Measurements from ENCODE around the gene DDTL. TPM values are rescaled to one million over a fixed set of nuclear protein-coding genes. Genes with fewer than 3 reads are reported as not detected.
"Not testable (repeated sequence)": the region's sequence is repeated elsewhere in the genome, so short reads cannot be mapped to it uniquely, and the experiment has no call there.

DDTL gene
- total and polyA plus RNA-seq, 2 donors from 2014 or later, result 5.6 to 6.9 TPM

DNA sequence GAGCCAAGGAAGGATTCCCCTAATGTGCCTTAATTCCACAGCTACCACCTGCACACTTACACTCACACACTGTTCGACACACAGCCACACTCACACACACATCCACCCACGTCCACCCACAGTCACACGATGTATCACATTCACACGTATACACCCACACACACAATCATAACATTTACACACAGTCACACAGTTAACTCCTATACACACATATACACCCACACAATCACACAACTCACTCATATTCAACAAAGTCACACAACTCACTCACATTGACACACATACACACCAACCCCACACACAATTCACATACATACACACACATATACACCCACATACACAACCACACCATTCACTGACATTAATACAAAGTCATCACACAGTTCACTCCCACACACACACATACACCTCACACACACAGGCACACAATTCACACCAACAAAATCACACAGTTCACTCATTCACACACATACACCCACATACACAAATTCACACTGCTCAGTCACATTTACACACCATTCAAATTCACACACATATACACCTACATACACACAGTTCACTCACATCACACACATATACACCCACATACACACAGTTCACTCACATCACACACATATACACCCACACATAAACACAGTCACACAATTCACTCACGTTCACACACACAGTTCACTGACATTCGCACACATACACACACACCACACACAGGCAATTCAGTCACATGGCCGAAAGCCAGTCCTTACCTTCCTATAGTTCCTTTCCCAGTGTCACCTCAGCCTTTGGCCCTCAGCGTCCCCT, 12.3 kb upstream of the DDTL start:
- H3K4me1 ChIP-seq (ENCODE audit: control insufficient read depth in 2 of 3, insufficient read depth in 2 of 3, low read depth in 1 of 3, low read length in 3 of 3); DNase-seq; H3K27ac ChIP-seq (ENCODE audit: low read depth in 2 of 2, low read length in 2 of 2); H3K36me3 ChIP-seq (ENCODE audit: control insufficient read depth in 2 of 3, insufficient read depth in 3 of 3, low read length in 3 of 3); intact Hi-C loops (cut with DNase I); FAIRE-seq; H3K27me3 ChIP-seq (ENCODE audit: control insufficient read depth, insufficient read depth, low read length); H3K9me3 ChIP-seq (ENCODE audit: control insufficient read depth in 2 of 3, insufficient read depth in 1 of 3, low read length in 3 of 3); H3K4me3 ChIP-seq (ENCODE audit: low read length in 3 of 3); H3K9ac ChIP-seq (ENCODE audit: low read length in 3 of 3): not testable (repeated sequence)

DNA sequence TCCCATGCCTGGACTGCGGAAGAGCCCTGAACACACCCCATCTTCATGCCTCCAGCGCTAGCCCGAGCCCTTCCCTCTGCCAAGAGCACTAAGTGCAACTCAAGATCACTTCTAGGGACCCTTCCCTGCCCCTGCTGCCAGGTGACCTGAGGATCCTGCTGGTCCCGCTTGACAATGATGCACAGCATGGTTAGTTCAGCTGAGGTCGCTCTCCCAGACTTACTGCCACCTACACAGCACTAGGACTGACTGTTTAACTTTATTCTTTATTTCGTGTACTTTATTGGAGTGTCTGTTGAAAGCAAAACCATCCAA, 11.7 kb upstream of the DDTL start:
- H3K9me3 ChIP-seq (ENCODE audit: control insufficient read depth in 2 of 3, insufficient read depth in 1 of 3, low read length in 3 of 3); intact Hi-C loops (cut with DNase I); DNase-seq; H3K27ac ChIP-seq (ENCODE audit: low read depth in 2 of 2, low read length in 2 of 2); H3K4me3 ChIP-seq (ENCODE audit: low read length in 3 of 3); H3K27me3 ChIP-seq (ENCODE audit: control insufficient read depth, insufficient read depth, low read length); H3K4me1 ChIP-seq (ENCODE audit: control insufficient read depth in 2 of 3, insufficient read depth in 2 of 3, low read depth in 1 of 3, low read length in 3 of 3); H3K36me3 ChIP-seq (ENCODE audit: control insufficient read depth in 2 of 3, insufficient read depth in 3 of 3, low read length in 3 of 3); H3K9ac ChIP-seq (ENCODE audit: low read length in 3 of 3); FAIRE-seq: not testable (repeated sequence)

DNA sequence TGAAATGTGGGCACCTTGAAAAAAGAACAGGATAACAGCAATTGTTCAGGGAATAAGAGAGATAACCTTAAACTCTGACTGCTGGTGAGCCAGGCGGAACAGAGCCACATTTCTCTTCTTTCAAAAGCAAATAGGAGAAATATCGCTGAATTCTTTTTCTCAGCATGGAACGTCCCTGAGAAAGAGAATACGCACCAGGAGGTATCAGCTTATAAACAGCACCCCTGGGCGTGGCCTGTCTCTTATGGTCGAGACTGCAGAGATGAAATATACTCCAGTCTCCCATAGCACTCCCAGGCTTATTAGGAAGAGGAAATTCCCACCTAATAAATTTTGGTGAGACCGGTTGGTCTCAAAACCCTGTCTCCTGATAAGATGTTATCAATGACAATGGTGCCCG, 10.8 kb upstream of the DDTL start:
- intact Hi-C loops (cut with DNase I); H3K9ac ChIP-seq (ENCODE audit: low read length in 3 of 3); H3K4me3 ChIP-seq (ENCODE audit: low read length in 3 of 3); H3K27me3 ChIP-seq (ENCODE audit: control insufficient read depth, insufficient read depth, low read length); H3K4me1 ChIP-seq (ENCODE audit: control insufficient read depth in 2 of 3, insufficient read depth in 2 of 3, low read depth in 1 of 3, low read length in 3 of 3); H3K9me3 ChIP-seq (ENCODE audit: control insufficient read depth in 2 of 3, insufficient read depth in 1 of 3, low read length in 3 of 3); FAIRE-seq; H3K36me3 ChIP-seq (ENCODE audit: control insufficient read depth in 2 of 3, insufficient read depth in 3 of 3, low read length in 3 of 3); DNase-seq; H3K27ac ChIP-seq (ENCODE audit: low read depth in 2 of 2, low read length in 2 of 2): not testable (repeated sequence)

DNA sequence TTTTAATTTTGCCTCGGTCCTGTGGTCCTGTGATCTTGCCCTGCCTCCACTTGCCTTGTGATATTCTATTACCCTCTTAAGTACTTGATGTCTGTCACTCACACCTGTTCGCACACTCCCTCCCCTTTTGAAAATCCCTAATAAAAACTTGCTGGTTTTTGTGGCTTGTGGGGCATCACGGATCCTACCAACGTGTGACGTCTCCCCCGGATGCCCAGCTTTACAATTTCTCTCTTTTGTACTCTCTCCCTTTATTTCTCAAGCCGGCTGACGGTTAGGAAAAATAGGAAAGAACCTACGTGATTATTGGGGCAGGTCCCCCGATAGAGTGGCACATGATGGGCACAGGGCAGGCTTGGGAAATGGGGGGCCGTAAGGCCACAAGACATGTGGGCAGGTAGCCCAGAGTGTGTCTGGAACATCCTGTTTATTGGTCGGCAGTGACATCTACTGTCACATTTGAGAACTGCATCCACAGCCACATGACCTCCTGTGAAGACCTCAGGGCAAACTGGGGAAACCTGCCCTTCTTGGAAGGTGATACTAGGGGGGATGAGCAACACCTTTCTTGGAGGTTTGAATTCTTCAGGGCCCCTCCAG, 10.3 kb upstream of the DDTL start:
- FAIRE-seq; H3K4me3 ChIP-seq (ENCODE audit: low read length in 3 of 3); H3K9ac ChIP-seq (ENCODE audit: low read length in 3 of 3); H3K9me3 ChIP-seq (ENCODE audit: control insufficient read depth in 2 of 3, insufficient read depth in 1 of 3, low read length in 3 of 3); H3K27me3 ChIP-seq (ENCODE audit: control insufficient read depth, insufficient read depth, low read length); H3K27ac ChIP-seq (ENCODE audit: low read depth in 2 of 2, low read length in 2 of 2); intact Hi-C loops (cut with DNase I); H3K4me1 ChIP-seq (ENCODE audit: control insufficient read depth in 2 of 3, insufficient read depth in 2 of 3, low read depth in 1 of 3, low read length in 3 of 3); H3K36me3 ChIP-seq (ENCODE audit: control insufficient read depth in 2 of 3, insufficient read depth in 3 of 3, low read length in 3 of 3): not testable (repeated sequence)
- TF ChIP-seq, protein P1, sequence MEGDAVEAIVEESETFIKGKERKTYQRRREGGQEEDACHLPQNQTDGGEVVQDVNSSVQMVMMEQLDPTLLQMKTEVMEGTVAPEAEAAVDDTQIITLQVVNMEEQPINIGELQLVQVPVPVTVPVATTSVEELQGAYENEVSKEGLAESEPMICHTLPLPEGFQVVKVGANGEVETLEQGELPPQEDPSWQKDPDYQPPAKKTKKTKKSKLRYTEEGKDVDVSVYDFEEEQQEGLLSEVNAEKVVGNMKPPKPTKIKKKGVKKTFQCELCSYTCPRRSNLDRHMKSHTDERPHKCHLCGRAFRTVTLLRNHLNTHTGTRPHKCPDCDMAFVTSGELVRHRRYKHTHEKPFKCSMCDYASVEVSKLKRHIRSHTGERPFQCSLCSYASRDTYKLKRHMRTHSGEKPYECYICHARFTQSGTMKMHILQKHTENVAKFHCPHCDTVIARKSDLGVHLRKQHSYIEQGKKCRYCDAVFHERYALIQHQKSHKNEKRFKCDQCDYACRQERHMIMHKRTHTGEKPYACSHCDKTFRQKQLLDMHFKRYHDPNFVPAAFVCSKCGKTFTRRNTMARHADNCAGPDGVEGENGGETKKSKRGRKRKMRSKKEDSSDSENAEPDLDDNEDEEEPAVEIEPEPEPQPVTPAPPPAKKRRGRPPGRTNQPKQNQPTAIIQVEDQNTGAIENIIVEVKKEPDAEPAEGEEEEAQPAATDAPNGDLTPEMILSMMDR (IDR thresholded peaks at IDR 0.05; ENCODE audit: borderline replicate concordance, extremely low read depth, insufficient read depth), result peak; percentile 96
- peak in 4 of 5 donors; percentile 73 to 86 (median 80) for DNase-seq

DNA sequence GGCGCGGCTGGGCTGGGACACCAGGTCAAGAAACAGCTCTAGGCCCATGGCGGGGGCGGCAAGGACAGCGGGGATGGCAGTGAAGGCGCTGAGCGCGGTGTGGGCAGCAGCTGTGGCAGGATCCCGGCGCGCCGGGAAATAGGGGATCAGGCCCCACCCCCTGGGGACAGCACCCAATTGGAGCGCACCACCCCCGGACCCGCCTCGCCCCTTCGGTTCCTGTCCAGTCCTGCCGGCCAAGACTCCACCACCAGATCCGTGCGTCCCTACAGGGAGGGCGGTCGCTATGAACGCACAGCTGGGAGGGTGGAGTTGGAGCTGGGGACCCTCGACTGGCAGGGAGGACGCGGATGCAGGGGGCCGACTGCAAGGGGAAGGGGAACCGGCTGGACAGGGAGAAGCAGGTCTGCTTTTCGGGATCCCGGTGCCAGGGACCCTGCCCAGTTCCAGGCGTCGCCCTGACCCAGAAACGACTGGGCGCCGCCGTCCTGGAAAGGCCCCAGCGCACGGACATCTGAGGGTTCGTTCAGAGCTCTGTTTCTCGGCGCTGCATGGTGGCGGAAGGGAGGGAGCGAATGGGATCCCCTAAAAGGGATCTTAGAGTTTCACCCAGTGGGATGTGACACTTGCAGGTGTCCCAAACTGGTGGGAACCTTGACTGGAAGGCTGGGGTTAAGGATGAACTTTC, 5.5 kb upstream of the DDTL start, which contains the start of gene GSTT2B:
TSS of gene GSTT2B (minus strand) at position 112 of the 688 bp plus-strand sequence. CDS start at position 48, 64 bp downstream.
- intact Hi-C loops (cut with DNase I); H3K9me3 ChIP-seq (ENCODE audit: control insufficient read depth in 2 of 3, insufficient read depth in 1 of 3, low read length in 3 of 3); H3K27me3 ChIP-seq (ENCODE audit: control insufficient read depth, insufficient read depth, low read length); H3K9ac ChIP-seq (ENCODE audit: low read length in 3 of 3); H3K36me3 ChIP-seq (ENCODE audit: control insufficient read depth in 2 of 3, insufficient read depth in 3 of 3, low read length in 3 of 3); H3K4me3 ChIP-seq (ENCODE audit: low read length in 3 of 3); DNase-seq; H3K4me1 ChIP-seq (ENCODE audit: control insufficient read depth in 2 of 3, insufficient read depth in 2 of 3, low read depth in 1 of 3, low read length in 3 of 3); H3K27ac ChIP-seq (ENCODE audit: low read depth in 2 of 2, low read length in 2 of 2): not testable (repeated sequence)
- FAIRE-seq, result peak; percentile 88

DNA sequence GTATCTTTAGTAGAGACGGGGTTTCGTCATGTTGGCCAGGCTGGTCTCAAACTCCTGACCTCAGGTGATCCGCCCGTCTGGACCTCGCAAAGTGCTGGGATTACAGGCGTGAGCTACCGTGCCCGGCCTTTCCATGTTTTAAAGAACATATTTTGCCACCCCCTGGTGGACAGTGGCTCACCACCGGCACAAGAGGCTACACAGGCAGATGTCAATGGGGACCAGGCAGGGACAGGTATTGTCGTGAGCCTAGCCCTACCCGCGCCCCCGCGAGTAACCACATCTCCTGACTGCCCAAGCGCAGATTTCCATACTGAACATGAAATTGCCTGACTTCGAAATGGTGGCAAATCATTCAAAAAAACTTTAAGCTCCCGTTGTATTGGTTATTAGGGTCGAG, 594 bp upstream of the DDTL start:
- H3K27me3 ChIP-seq (ENCODE audit: control insufficient read depth, insufficient read depth, low read length); H3K27ac ChIP-seq (ENCODE audit: low read depth in 2 of 2, low read length in 2 of 2); H3K4me3 ChIP-seq (ENCODE audit: low read length in 3 of 3); H3K9me3 ChIP-seq (ENCODE audit: control insufficient read depth in 2 of 3, insufficient read depth in 1 of 3, low read length in 3 of 3); intact Hi-C loops (cut with DNase I); H3K9ac ChIP-seq (ENCODE audit: low read length in 3 of 3); DNase-seq; FAIRE-seq: not testable (repeated sequence)
- peaks cover 0 to 12% (median 0%) of the 10 kb centered on the region in 3 donors for H3K4me1 ChIP-seq (ENCODE audit: control insufficient read depth in 2 of 3, insufficient read depth in 2 of 3, low read depth in 1 of 3, low read length in 3 of 3)
- peaks cover 0 to 10% (median 7%) of the 10 kb centered on the region in 3 donors for H3K36me3 ChIP-seq (ENCODE audit: control insufficient read depth in 2 of 3, insufficient read depth in 3 of 3, low read length in 3 of 3)
